Right lobe of liver (tissue), 6 donors: ENCODE measurements around the gene SLC17A7. TPM values are rescaled to one million over a fixed set of nuclear protein-coding genes. Genes with fewer than 3 reads are reported as not detected.

ENCODE experiments used
- ATAC-seq, 4 donors: fragments of 200-7000 bp; cut with Tn5 transposase; one replicate each; pipeline ENCODE4 v1.9.1; 2020; ENCODE audit warnings: mild to moderate bottlenecking in 4 of 4, moderate library complexity in 4 of 4
- DNase-seq, 3 donors: peaks; one replicate each; pipeline ENCODE4 v3.0.0-alpha.2; 2020
- H3K27ac ChIP-seq, 3 donors: fragments of 200-600 bp; one replicate each; pipeline ENCODE4 v1.8.0; 2022
- H3K27me3 ChIP-seq, 2 donors: fragments of 200-600 bp; one replicate each; pipeline ENCODE4 v1.8.0; 2022
- H3K36me3 ChIP-seq, 4 donors: fragments of 200-600 bp; sonication (generic) in 1 of 4; one replicate each; pipeline versions ENCODE4 v1.5.1 to v1.8.0; 2017 to 2022; ENCODE audit warnings: control low read depth in 1 of 4
- H3K4me1 ChIP-seq, 4 donors: fragments of 200-600 bp; sonication (generic) in 1 of 4; one replicate each; pipeline versions ENCODE4 v1.5.1 to v1.8.0; 2017 to 2022; ENCODE audit warnings: control low read depth in 1 of 4
- H3K4me3 ChIP-seq, 3 donors: fragments of 200-600 bp; one replicate each; pipeline ENCODE4 v1.8.0; 2022
- H3K9me3 ChIP-seq, 4 donors: fragments of 200-600 bp; sonication (generic) in 1 of 4; one replicate each; pipeline versions ENCODE4 v1.5.1 to v1.8.0; 2017 to 2022; ENCODE audit warnings: control low read depth in 1 of 4
- POLR2A ChIP-seq: fragments of 450-650 bp; IDR thresholded peaks from one replicate; pipeline ENCODE4 v1.6.1; 2017; ENCODE audit warnings: antibody characterized with exemption, mild to moderate bottlenecking
- WGBS: methylation state at CpG from one replicate; pipeline ENCODE4 v1.1.6; 2018; ENCODE audit warnings: low coverage, low lambda C conversion rate; ENCODE audit not compliant: insufficient coverage; ENCODE audit errors: missing lambda C conversion rate; 5-methylcytosine and 5-hydroxymethylcytosine counted together
- intact Hi-C, 2 donors: fragments of 100-400 bp; cut with DNase I; formaldehyde crosslinking; loops; one replicate each; pipeline versions ENCODE4 v1.11.2 to v1.14.1; 2022
- total RNA-seq, 6 experiments: library from RNA; depleted of rRNA in 2 of 6; stranded (reverse); fragments of >200 nt in 2 of 6; fragmentation: NEBNext Ultra II Directional in 3 of 6; extraction: Animal tissue kit (Norgen Biotek cat#: 25700) in 3 of 6; gene quantifications; one replicate each; pipeline versions ENCODE4 v1.1.0 to v1.2.4, GENCODE V29; 2016 to 2023
- TF ChIP-seq, protein P1 (sequence below), 4 donors: fragments of 200-600 bp in 3 of 4; fragments of 450-650 bp in 1 of 4; IDR thresholded peaks; one replicate each; pipeline versions ENCODE4 v1.5.1 to v1.8.0; 2016 to 2022; ENCODE audit warnings: antibody characterized with exemption in 4 of 4, mild to moderate bottlenecking in 2 of 4
- donor health status: DM: no; HTN: yes; CAD: no.
- donor health status: DM: no; HTN: no; CAD: no.
- donor health status: DM: no; HTN: no; CAD: no.
- donor health status: DM: no; HTN: yes; CAD: no.
- donor health status: DM: no; HTN: yes; CAD: no.

The SLC17A7 gene
- total RNA-seq, 6 experiments from 2014 or later, result 0.13 TPM; not detected in 5

DNA sequence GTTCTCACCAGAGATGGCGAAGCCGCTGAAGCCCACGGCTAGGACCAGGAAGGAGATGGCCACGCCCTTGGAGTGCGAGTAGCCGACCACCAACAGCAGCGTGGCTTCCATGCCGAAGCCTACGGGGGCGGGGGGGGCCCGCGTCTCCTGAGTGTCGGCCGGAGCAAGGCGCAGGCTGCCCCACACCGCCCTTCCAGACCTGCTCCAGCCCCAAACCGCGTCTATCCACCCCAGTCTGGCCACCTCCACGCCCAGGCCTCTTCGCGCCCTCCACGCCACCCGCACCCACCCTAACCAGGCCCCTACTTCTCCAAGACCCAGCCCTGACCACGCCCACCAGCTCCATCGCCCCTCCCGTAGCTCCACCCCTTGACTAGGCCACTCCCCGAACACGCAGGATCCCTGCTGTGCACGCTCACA, 10.0 kb downstream of the SLC17A7 start:
- ATAC-seq, result no peak
- Histone ChIP-seq H3K4me3 (no peak overlapping the region), H3K9me3 (no peaks in the 10 kb centered on the region), H3K27me3 (peaks cover 7 to 20% of the 10 kb centered on the region in 2 donors), H3K27ac (no peak overlapping the region), H3K4me1 (no peaks in the 10 kb centered on the region), H3K36me3 (no peaks in the 10 kb centered on the region)
- intact Hi-C loops, result loop anchor here in 1 of 2 donors (10.0 kb wide), 1 partner anchor 177 kb away; no protein-coding TSS in a partner anchor
- no peak for DNase-seq
- 34% methylated on average over 14 of the region's 29 CpGs for WGBS
- TF ChIP-seq, protein P1, sequence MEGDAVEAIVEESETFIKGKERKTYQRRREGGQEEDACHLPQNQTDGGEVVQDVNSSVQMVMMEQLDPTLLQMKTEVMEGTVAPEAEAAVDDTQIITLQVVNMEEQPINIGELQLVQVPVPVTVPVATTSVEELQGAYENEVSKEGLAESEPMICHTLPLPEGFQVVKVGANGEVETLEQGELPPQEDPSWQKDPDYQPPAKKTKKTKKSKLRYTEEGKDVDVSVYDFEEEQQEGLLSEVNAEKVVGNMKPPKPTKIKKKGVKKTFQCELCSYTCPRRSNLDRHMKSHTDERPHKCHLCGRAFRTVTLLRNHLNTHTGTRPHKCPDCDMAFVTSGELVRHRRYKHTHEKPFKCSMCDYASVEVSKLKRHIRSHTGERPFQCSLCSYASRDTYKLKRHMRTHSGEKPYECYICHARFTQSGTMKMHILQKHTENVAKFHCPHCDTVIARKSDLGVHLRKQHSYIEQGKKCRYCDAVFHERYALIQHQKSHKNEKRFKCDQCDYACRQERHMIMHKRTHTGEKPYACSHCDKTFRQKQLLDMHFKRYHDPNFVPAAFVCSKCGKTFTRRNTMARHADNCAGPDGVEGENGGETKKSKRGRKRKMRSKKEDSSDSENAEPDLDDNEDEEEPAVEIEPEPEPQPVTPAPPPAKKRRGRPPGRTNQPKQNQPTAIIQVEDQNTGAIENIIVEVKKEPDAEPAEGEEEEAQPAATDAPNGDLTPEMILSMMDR (IDR thresholded peaks at IDR 0.05), result no peak
- no peak for TF ChIP-seq POLR2A

DNA sequence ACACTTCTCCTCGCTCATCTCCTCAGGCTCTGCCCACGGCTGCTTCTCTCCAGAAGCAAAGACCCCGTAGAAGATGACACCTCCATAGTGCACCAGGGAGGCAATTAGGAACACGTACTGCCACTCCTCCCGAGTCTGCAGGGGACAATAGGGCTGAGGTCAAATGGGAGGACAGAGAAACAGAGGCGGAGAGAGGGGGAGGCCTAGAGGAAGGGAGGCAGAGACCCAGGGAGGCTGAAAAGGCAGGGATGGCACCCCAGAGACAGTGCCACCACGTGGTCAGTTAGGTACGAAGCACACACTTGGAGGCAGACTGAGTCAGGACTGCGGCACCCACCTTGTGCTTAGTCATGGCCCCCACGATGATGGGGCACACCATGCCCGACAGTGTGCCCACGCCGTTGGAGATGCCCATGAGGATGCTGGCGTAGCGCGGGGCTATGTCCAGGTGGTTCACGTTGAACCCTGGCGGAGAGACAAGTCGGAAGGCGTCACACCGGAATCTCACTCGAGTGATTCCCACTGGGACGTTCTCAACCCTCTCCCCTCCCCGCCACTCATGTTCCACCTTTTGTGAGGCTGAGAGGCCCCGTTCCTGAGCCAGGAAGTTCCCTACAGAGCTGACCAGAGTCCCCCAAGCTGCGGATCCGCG, 10.5 kb downstream of the SLC17A7 start:
- Histone ChIP-seq H3K4me3 (no peak overlapping the region), H3K27ac (no peak overlapping the region), H3K27me3 (peaks cover 7 to 20% of the 10 kb centered on the region in 2 donors), H3K4me1 (no peaks in the 10 kb centered on the region), H3K9me3 (no peaks in the 10 kb centered on the region), H3K36me3 (no peaks in the 10 kb centered on the region)
- no peak for ATAC-seq
- no peak for TF ChIP-seq POLR2A
- TF ChIP-seq, protein P1 (IDR thresholded peaks at IDR 0.05), result peak in 1 of 4 donors; percentile 6
- WGBS, result 49% methylated on average over 8 of the region's 28 CpGs
- no peak for DNase-seq
- intact Hi-C loops, result loop anchor here in 1 of 2 donors (10.0 kb wide), 1 partner anchor 176 kb away; no protein-coding TSS in a partner anchor

DNA sequence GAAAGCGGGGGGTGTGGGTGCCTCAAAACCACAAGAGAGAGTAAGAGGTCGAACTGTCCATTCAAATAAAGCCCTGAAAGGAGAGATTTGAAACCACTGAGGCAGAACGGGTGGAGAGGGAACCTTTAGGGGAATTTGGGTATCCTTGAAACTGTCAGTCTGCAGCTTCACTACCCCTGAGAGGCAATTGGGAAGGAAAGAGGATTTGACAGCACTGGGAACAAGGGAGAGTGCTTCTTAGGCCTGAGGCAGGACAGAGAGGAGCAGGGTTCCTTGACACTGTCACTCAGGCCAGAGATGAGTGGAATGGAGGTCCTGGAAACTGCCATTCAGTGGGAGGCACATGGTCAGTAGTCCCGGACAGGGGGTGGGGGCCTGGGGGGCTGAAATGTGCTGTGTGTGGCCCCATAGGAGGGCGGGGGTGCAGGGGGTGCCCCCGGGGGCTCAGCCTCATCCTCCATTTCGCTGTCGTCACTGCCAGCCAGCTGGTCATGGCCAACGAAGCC, 11.1 kb downstream of the SLC17A7 start:
- no peak overlapping the region for H3K4me3 ChIP-seq
- no peak overlapping the region for H3K27ac ChIP-seq
- peaks cover 7 to 16% of the 10 kb centered on the region in 2 donors for H3K27me3 ChIP-seq
- H3K36me3 ChIP-seq, result no peaks in the 10 kb centered on the region
- no peak for ATAC-seq
- WGBS, result 43% methylated on average over 4 of the region's 9 CpGs
- no peaks in the 10 kb centered on the region for H3K4me1 ChIP-seq
- DNase-seq, result no peak
- TF ChIP-seq, protein P1 (IDR thresholded peaks at IDR 0.05), result no peak
- no peak for TF ChIP-seq POLR2A
- no peaks in the 10 kb centered on the region for H3K9me3 ChIP-seq
- intact Hi-C loops, result loop anchor here in 1 of 2 donors (10.0 kb wide), 1 partner anchor 175 kb away; no protein-coding TSS in a partner anchor

DNA sequence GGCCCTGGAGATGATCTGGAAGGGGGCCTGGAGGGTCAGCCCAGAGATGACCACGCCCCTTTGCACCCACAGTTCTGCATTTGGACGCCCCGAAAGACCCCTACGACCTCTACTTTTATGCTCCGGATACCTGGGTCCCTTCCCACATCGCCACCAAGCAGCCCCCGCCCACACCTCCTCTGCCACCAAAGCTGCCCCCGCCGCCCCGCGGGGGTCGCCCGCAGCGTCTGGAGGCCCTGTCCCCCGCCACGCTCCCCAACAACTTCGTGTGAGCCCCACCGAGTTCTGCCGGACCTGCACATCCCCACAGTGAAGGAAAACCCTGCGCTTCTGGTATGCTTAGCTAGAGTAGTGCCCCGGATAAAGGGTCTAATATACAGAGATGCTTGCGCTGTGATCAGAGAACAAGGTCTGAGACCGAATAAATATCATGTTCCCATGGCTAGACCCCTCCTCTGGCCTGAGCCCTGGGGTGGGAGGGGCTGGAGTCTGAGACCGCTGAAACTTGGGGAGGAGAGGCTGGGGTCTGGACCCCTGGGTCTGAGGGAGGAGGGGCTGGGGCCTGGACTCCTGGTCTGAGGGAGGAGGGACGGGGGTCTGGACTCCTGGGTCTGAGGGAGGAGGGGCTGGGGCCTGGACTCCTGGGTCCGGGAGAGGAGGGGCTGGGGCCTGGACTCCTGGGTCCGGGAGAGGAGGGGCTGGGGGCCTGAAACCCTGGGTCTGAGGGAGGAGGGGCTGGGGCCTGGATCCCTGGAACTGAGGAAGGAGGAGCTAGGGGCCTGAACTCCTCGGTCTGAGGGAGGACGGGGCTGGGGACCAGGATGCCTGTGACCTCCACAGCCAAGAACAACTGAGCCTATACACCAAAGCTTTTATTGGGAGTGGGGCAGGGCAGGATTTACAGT, 12.5 kb downstream of the SLC17A7 start:
- no peak for DNase-seq

More for the DNA sequence above, 12.5 kb downstream of the SLC17A7 start:
- no peaks in the 10 kb centered on the region for H3K9me3 ChIP-seq
- WGBS, result 14% methylated on average over 22 of the region's 29 CpGs
- ATAC-seq, result no peak
- no peaks in the 10 kb centered on the region for H3K36me3 ChIP-seq
- H3K4me1 ChIP-seq, result no peaks in the 10 kb centered on the region
- TF ChIP-seq POLR2A, result no peak
- TF ChIP-seq, protein P1 (IDR thresholded peaks at IDR 0.05), result no peak
- intact Hi-C loops, result no loop called here
- H3K27ac ChIP-seq, result no peak overlapping the region
- H3K4me3 ChIP-seq, result no peak overlapping the region
- H3K27me3 ChIP-seq, result peaks cover 7 to 16% of the 10 kb centered on the region in 2 donors
